Body of pancreas (tissue), 4 donors: Measurements from ENCODE around the gene GLRB. TPM values are rescaled to one million over a fixed set of nuclear protein-coding genes. Genes with fewer than 3 reads are reported as not detected.
"Not testable (repeated sequence)": the region's sequence is repeated elsewhere in the genome, so short reads cannot be mapped to it uniquely, and the experiment has no call there.

Experiments used
- ATAC-seq: fragments of 150-250 bp; one replicate; pipeline ENCODE4 v1.9.1; 2016
- DNase-seq, 4 donors: peaks; one replicate each; pipeline ENCODE4 v3.0.0-alpha.2; 2019
- H3K27ac ChIP-seq, 4 donors: fragments of 200-600 bp; sonication (generic); 1 replicate in 3 of 4; 2 replicates in 1 of 4; pipeline versions ENCODE4 v1.5.1 to v1.6.1; 2016 to 2019; ENCODE audit warnings: mild to moderate bottlenecking in 1 of 4, mixed read lengths in 1 of 4, moderate library complexity in 1 of 4
- H3K27me3 ChIP-seq, 2 donors: fragments of 200-600 bp; sonication (generic); one replicate each; pipeline ENCODE4 v1.6.0; 2016; ENCODE audit warnings: mild to moderate bottlenecking in 1 of 2
- H3K36me3 ChIP-seq, 2 donors: fragments of 200-600 bp; sonication (generic); replicated peaks in 1 of 2; 2 replicates each; pipeline ENCODE4 v1.5.1; 2016; ENCODE audit warnings: low read depth in 2 of 2; ENCODE audit not compliant: insufficient read depth in 1 of 2
- H3K4me1 ChIP-seq: fragments of 200-600 bp; sonication (generic); one replicate; pipeline ENCODE4 v1.6.0; 2016
- H3K4me3 ChIP-seq, 2 donors: fragments of 200-600 bp; sonication (generic); 1 replicate in 1 of 2; 2 replicates in 1 of 2; pipeline ENCODE4 v1.5.1; 2016 to 2019
- H3K9me3 ChIP-seq, 3 donors: fragments of 200-600 bp; sonication (generic); 1 replicate in 2 of 3; 2 replicates in 1 of 3; pipeline ENCODE4 v1.5.1; 2016
- CTCF ChIP-seq, 7 experiments: fragments of 450-650 bp in 4 of 7; fragments of 200-600 bp in 3 of 7; sonication (generic) in 3 of 7; IDR thresholded peaks; one replicate each; pipeline ENCODE4 v1.5.1; 2016 to 2019; ENCODE audit warnings: antibody characterized with exemption in 7 of 7
- POLR2A ChIP-seq, 3 donors: fragments of 450-650 bp; IDR thresholded peaks; one replicate each; pipeline ENCODE4 v1.6.1; 2016; ENCODE audit warnings: antibody characterized with exemption in 3 of 3, mild to moderate bottlenecking in 2 of 3
- WGBS, 2 donors: methylation state at CpG; one replicate each; pipeline ENCODE4 v1.1.5; 2017; 5-methylcytosine and 5-hydroxymethylcytosine counted together
- intact Hi-C: fragments of 100-400 bp; cut with DNase I; formaldehyde crosslinking; loops from one replicate; pipeline ENCODE4 v1.15.1; 2023
- total RNA-seq, 2 donors: library from RNA; depleted of rRNA; stranded (reverse); fragments of >200 nt; gene quantifications; one replicate each; pipeline ENCODE4 v1.1.0, GENCODE V29; 2016

Gene GLRB
- total RNA-seq, 2 donors from 2014 or later, result 3.0 to 7.0 TPM

GRCh38 chr4:157170321-157170720 is 94.4 kb downstream of the GLRB start:
- Histone ChIP-seq H3K9me3 (no peaks in the 10 kb centered on the region), H3K36me3 (no peaks in the 10 kb centered on the region), H3K4me3 (no peak overlapping the region), H3K4me1 (no peaks in the 10 kb centered on the region), H3K27ac (no peak overlapping the region), H3K27me3 (no peaks in the 10 kb centered on the region)
- WGBS, 2 donors, result 77 to 80% methylated on average over 5 of the region's 5 CpGs
- ATAC-seq (no peak), DNase-seq (no peak)
- TF ChIP-seq CTCF (IDR thresholded peaks at IDR 0.05) (no peak), POLR2A (IDR thresholded peaks at IDR 0.05) (no peak)
- intact Hi-C loops, result no loop called here

- intact Hi-C loops, result no loop called here
- Histone ChIP-seq H3K9me3 (no peaks in the 10 kb centered on the region), H3K36me3 (no peaks in the 10 kb centered on the region), H3K4me1 (no peaks in the 10 kb centered on the region), H3K27ac (no peak overlapping the region), H3K4me3 (no peak overlapping the region), H3K27me3 (no peaks in the 10 kb centered on the region)
- DNase-seq (no peak), ATAC-seq (no peak)
- 14 to 20% methylated on average over 3 of the region's 3 CpGs for WGBS, 2 donors
- no peak for TF ChIP-seq POLR2A (IDR thresholded peaks at IDR 0.05)
- TF ChIP-seq CTCF (IDR thresholded peaks at IDR 0.05), result peak in 2 of 7 experiments; percentile 9 to 16
Observed at GRCh38 chr4:157172011-157172410, 96.1 kb downstream of the GLRB start.

- intact Hi-C loops, H3K9me3 ChIP-seq, DNase-seq, H3K27ac ChIP-seq, H3K36me3 ChIP-seq, H3K4me1 ChIP-seq, H3K27me3 ChIP-seq, ATAC-seq, H3K4me3 ChIP-seq: not testable (repeated sequence)
- 83 to 100% methylated on average over 3 to 14 of the region's 14 CpGs for WGBS, 2 donors
Observed at GRCh38 chr4:157180268-157180667, 104.3 kb downstream of the GLRB start.

- no peak for TF ChIP-seq POLR2A (IDR thresholded peaks at IDR 0.05)
- intact Hi-C loops, result no loop called here
- H3K4me3 ChIP-seq, result no peak overlapping the region
- no peaks in the 10 kb centered on the region for H3K9me3 ChIP-seq
- no peaks in the 10 kb centered on the region for H3K4me1 ChIP-seq
- no peaks in the 10 kb centered on the region for H3K27me3 ChIP-seq
- H3K27ac ChIP-seq, result no peak overlapping the region
- H3K36me3 ChIP-seq, result no peaks in the 10 kb centered on the region
- ATAC-seq (no peak), DNase-seq (no peak)
- WGBS, 2 donors, result 60 to 82% methylated on average over 1 of the region's 1 CpG
Observed at GRCh38 chr4:157184300-157184699, 108.3 kb downstream of the GLRB start.

GRCh38 chr4:157185363-157185762 is 109.4 kb downstream of the GLRB start:
- ATAC-seq (no peak), DNase-seq (no peak)
- no peak overlapping the region for H3K27ac ChIP-seq
- TF ChIP-seq POLR2A (IDR thresholded peaks at IDR 0.05) (no peak), CTCF (IDR thresholded peaks at IDR 0.05) (no peak)
- no peaks in the 10 kb centered on the region for H3K9me3 ChIP-seq
- no peaks in the 10 kb centered on the region for H3K36me3 ChIP-seq
- no peaks in the 10 kb centered on the region for H3K27me3 ChIP-seq
- H3K4me3 ChIP-seq, result no peak overlapping the region
- H3K4me1 ChIP-seq, result no peaks in the 10 kb centered on the region
- intact Hi-C loops, result no loop called here

GRCh38 chr4:157195374-157195773 is 119.4 kb downstream of the GLRB start:
- ATAC-seq (no peak), DNase-seq (no peak)
- TF ChIP-seq POLR2A (IDR thresholded peaks at IDR 0.05), result no peak
- TF ChIP-seq CTCF (IDR thresholded peaks at IDR 0.05), result no peak
- Histone ChIP-seq H3K4me3 (no peak overlapping the region), H3K9me3 (no peaks in the 10 kb centered on the region), H3K36me3 (no peaks in the 10 kb centered on the region), H3K27me3 (no peaks in the 10 kb centered on the region), H3K27ac (no peak overlapping the region), H3K4me1 (no peaks in the 10 kb centered on the region)
- intact Hi-C loops, result loop anchor here (10.0 kb wide), 1 partner anchor 721 kb away; no protein-coding TSS in a partner anchor
- WGBS, 2 donors, result 79% methylated on average over 2 of the region's 2 CpGs
